HL-60/S4 treated with phorbol 12-myristate 13-acetate at 8.2 ng/mL for 4 days and 3 days (cell line): ENCODE data around the gene TMEM202.
"Not testable (repeated sequence)": the region's sequence is repeated elsewhere in the genome, so short reads cannot be mapped to it uniquely, and the experiment has no call there.

ENCODE experiments used
- in situ Hi-C: fragments of 300-500 bp; cut with MboI; formaldehyde crosslinking; loops from 2 replicates; pipeline ENCODE4 v1.15.0; 2022; ENCODE audit warnings: low sequenced_read_pairs

TMEM202 gene

GRCh38 chr15:72398648-72399047 lies 543 bp downstream of the TMEM202 start:
- in situ Hi-C loops: no loop called here

- in situ Hi-C loops: no loop called here
Observed at GRCh38 chr15:72402726-72403125, 4.6 kb downstream of the TMEM202 start.

- in situ Hi-C loops: no loop called here
Observed at GRCh38 chr15:72404356-72404755, 6.3 kb downstream of the TMEM202 start.

GRCh38 chr15:72404841-72405240 lies 6.7 kb downstream of the TMEM202 start:
- in situ Hi-C loops: no loop called here

GRCh38 chr15:72406936-72407335 lies 8.8 kb downstream of the TMEM202 start:
- in situ Hi-C loops: no loop called here

GRCh38 chr15:72411111-72411510 lies 13.0 kb downstream of the TMEM202 start:
- in situ Hi-C loops: no loop called here

- in situ Hi-C loops: no loop called here
Observed at GRCh38 chr15:72411544-72411943, 13.4 kb downstream of the TMEM202 start.

GRCh38 chr15:72413337-72413736 lies 15.2 kb downstream of the TMEM202 start:
- in situ Hi-C loops: not testable (repeated sequence)

GRCh38 chr15:72415304-72415703 lies 17.2 kb downstream of the TMEM202 start:
- in situ Hi-C loops: no loop called here

GRCh38 chr15:72419768-72420167 lies 21.7 kb downstream of the TMEM202 start:
- in situ Hi-C loops: not testable (repeated sequence)

GRCh38 chr15:72420576-72420975 lies 22.5 kb downstream of the TMEM202 start:
- in situ Hi-C loops: no loop called here

GRCh38 chr15:72421484-72421883 lies 23.4 kb downstream of the TMEM202 start:
- in situ Hi-C loops: no loop called here

- in situ Hi-C loops: no loop called here
Observed at GRCh38 chr15:72423256-72423655, 25.2 kb downstream of the TMEM202 start.

GRCh38 chr15:72426753-72427152 lies 28.6 kb downstream of the TMEM202 start:
- in situ Hi-C loops: no loop called here

- in situ Hi-C loops: no loop called here
Observed at GRCh38 chr15:72437650-72438316, 39.7 kb downstream of the TMEM202 start.

GRCh38 chr15:72442848-72443247 lies 44.7 kb downstream of the TMEM202 start:
- in situ Hi-C loops: not testable (repeated sequence)

- in situ Hi-C loops: no loop called here
Observed at GRCh38 chr15:72445426-72445825, 47.3 kb downstream of the TMEM202 start.

- in situ Hi-C loops: no loop called here
Observed at GRCh38 chr15:72450805-72451204, 52.7 kb downstream of the TMEM202 start.

- in situ Hi-C loops: no loop called here
Observed at GRCh38 chr15:72451224-72451623, 53.1 kb downstream of the TMEM202 start.

GRCh38 chr15:72456684-72457083 lies 58.6 kb downstream of the TMEM202 start:
- in situ Hi-C loops: no loop called here
